GM12878 (cell line): ENCODE results near the gene RBM4. TPM values are rescaled to one million over a fixed set of nuclear protein-coding genes. Genes with fewer than 3 reads are reported as not detected.

ENCODE experiments used
- ASH2L ChIP-seq: fragments of 300-600, 200-600 bp; sonication (generic); IDR thresholded peaks from 2 replicates; pipeline ENCODE4 v1.6.1; 2017; ENCODE audit warnings: low read depth, mild to moderate bottlenecking, borderline replicate concordance
- ATF7 ChIP-seq: fragments of 450-650 bp; IDR thresholded peaks from 2 replicates; pipeline ENCODE4 v1.6.1; 2016; ENCODE audit warnings: low read depth, mild to moderate bottlenecking
- CBX3 ChIP-seq: fragments of 200-600 bp; sonication (generic); IDR thresholded peaks from 2 replicates; pipeline ENCODE4 v1.6.1; 2016; ENCODE audit warnings: low read depth, borderline replicate concordance
- ETV6 ChIP-seq, 2 experiments: fragments of 450-650 bp in 1 of 2; IDR thresholded peaks in 1 of 2; conservative IDR thresholded peaks in 1 of 2; 2 replicates each; pipeline ENCODE4 v1.6.1; 2014; ENCODE audit warnings: antibody characterized with exemption in 1 of 2, borderline replicate concordance in 1 of 2, low read depth in 1 of 2, mild to moderate bottlenecking in 1 of 2, moderate library complexity in 1 of 2
- MEF2B ChIP-seq: fragments of 450-650 bp; IDR thresholded peaks from 2 replicates; pipeline ENCODE4 v1.6.1; 2018; ENCODE audit warnings: mild to moderate bottlenecking, moderate library complexity; ENCODE audit not compliant: partially characterized antibody, poor library complexity, severe bottlenecking
- MTA3 ChIP-seq: IDR thresholded peaks from 2 replicates; pipeline ENCODE4 v1.6.1; 2012; ENCODE audit warnings: low read length, inconsistent platforms, borderline replicate concordance
- MYC ChIP-seq: IDR thresholded peaks from 2 replicates; pipeline ENCODE4 v1.6.1; 2011; ENCODE audit warnings: mild to moderate bottlenecking, low read length, moderate library complexity, inconsistent platforms; ENCODE audit not compliant: insufficient read depth, insufficient replicate concordance, insufficient read length, severe bottlenecking
- NR2C2 ChIP-seq: IDR thresholded peaks from 2 replicates; pipeline ENCODE4 v1.6.1; 2011; ENCODE audit warnings: borderline replicate concordance, low read depth; ENCODE audit not compliant: control insufficient read depth, insufficient read length
- NRF1 ChIP-seq: conservative IDR thresholded peaks from 2 replicates; pipeline ENCODE4 v1.6.1; 2011; ENCODE audit warnings: mild to moderate bottlenecking, low read depth, low read length, improper control_type of control experiment
- PAX8 ChIP-seq: fragments of 450-650 bp; IDR thresholded peaks from 2 replicates; pipeline ENCODE4 v1.6.1; 2017; ENCODE audit warnings: mild to moderate bottlenecking, moderate library complexity
- SMARCA5 ChIP-seq: fragments of 450-650 bp; IDR thresholded peaks from 2 replicates; pipeline ENCODE4 v1.6.1; 2017; ENCODE audit warnings: mild to moderate bottlenecking
- SRF ChIP-seq, 2 experiments: IDR thresholded peaks; 2 replicates each; pipeline ENCODE4 v1.6.1; 2011; ENCODE audit warnings: low read depth in 2 of 2, low read length in 2 of 2, mild to moderate bottlenecking in 1 of 2, moderate library complexity in 1 of 2
- STAT1 ChIP-seq: fragments of 450-650 bp; conservative IDR thresholded peaks from 2 replicates; pipeline ENCODE4 v1.6.1; 2014; ENCODE audit warnings: antibody characterized with exemption, mild to moderate bottlenecking
- SUPT20H ChIP-seq: IDR thresholded peaks from 2 replicates; pipeline ENCODE4 v1.6.1; 2011; ENCODE audit warnings: low read depth, mild to moderate bottlenecking, low read length, moderate library complexity, borderline replicate concordance; ENCODE audit not compliant: control insufficient read depth
- TCF3 ChIP-seq: IDR thresholded peaks from 2 replicates; pipeline ENCODE4 v1.6.1; 2012; ENCODE audit warnings: low read depth, mild to moderate bottlenecking, low read length, borderline replicate concordance; ENCODE audit not compliant: insufficient read depth
- YBX1 ChIP-seq: fragments of 450-650 bp; IDR thresholded peaks from 2 replicates; pipeline ENCODE4 v1.6.1; 2016; ENCODE audit warnings: antibody characterized with exemption
- polyA plus RNA-seq, 11 experiments: library from polyadenylated mRNA; depleted of rRNA in 4 of 11; unstranded in 6 of 11; stranded (reverse) in 5 of 11; fragments of >200 nt; fragmentation: Nextera tagmentation in 4 of 11; fragmentation: Illumina TruSeq in 1 of 11; extraction: Ambion mirVana in 4 of 11; extraction: Trizol in 1 of 11; gene quantifications; 1 replicate in 1 of 11; 2 replicates in 10 of 11; pipeline versions ENCODE4 v1.2.1 to v1.2.3, GENCODE V29; 2011 to 2016; ENCODE audit warnings: inconsistent platforms in 2 of 11, missing spikeins in 2 of 11, low read depth in 1 of 11
- total RNA-seq, 4 experiments: library from RNA; depleted of rRNA in 3 of 4; stranded (reverse); fragments of >200 nt in 3 of 4; fragmentation: Illumina TruSeq in 1 of 4; extraction: Trizol in 1 of 4; gene quantifications; 2 replicates each; pipeline versions ENCODE4 v1.2.1 to v1.2.3, GENCODE V29; 2013 to 2021
- TF ChIP-seq, protein P1 (sequence below): fragments of 450-650 bp; IDR thresholded peaks from 2 replicates; pipeline ENCODE4 v1.6.1; 2017; ENCODE audit warnings: mild to moderate bottlenecking, low read depth, inconsistent platforms; ENCODE audit not compliant: poor library complexity, severe bottlenecking
- TF ChIP-seq, protein P2 (sequence below): fragments of 450-650 bp; formaldehyde crosslinking; IDR thresholded peaks from 2 replicates; pipeline ENCODE4 v1.4.0; 2022; ENCODE audit warnings: mild to moderate bottlenecking, moderate library complexity
- TF ChIP-seq, protein P3 (sequence below): IDR thresholded peaks from 2 replicates; pipeline ENCODE4 v1.6.1; 2011; ENCODE audit warnings: mild to moderate bottlenecking, low read depth, low read length, moderate library complexity; ENCODE audit not compliant: insufficient replicate concordance
- TF ChIP-seq, protein P4 (sequence below): fragments of 450-650 bp; IDR thresholded peaks from 2 replicates; pipeline ENCODE4 v1.6.1; 2016; ENCODE audit warnings: mild to moderate bottlenecking, moderate library complexity, borderline replicate concordance

RBM4 gene
- total and polyA plus RNA-seq, 10 of the 15 experiments (the other 5 are each of a cell fraction or from before 2014, with no cell fraction given) = 105 to 224 (median 138) TPM

DNA sequence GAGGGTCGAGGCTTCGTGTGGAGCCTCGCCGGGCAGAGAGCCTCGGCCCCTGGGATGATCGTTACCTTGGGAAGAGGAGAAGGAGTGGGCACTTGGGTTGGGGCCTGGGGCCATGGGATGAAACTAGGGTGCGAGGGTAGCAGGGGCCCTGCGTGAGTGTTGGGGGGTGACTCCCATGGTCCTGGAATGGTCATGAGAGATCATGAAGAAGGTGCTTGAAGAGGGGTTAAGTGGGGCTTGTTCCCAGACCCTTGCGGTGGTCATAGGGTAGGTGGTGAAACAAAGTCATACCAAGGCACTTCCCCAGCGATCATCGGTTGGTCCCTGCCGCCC, 45.2 kb upstream of the RBM4 start (continued):
- TF ChIP-seq MEF2B = peak; percentile 28
- TF ChIP-seq YBX1 = no peak
- no peak for TF ChIP-seq PAX8
- TF ChIP-seq NRF1 = no peak
- TF ChIP-seq, protein P1, sequence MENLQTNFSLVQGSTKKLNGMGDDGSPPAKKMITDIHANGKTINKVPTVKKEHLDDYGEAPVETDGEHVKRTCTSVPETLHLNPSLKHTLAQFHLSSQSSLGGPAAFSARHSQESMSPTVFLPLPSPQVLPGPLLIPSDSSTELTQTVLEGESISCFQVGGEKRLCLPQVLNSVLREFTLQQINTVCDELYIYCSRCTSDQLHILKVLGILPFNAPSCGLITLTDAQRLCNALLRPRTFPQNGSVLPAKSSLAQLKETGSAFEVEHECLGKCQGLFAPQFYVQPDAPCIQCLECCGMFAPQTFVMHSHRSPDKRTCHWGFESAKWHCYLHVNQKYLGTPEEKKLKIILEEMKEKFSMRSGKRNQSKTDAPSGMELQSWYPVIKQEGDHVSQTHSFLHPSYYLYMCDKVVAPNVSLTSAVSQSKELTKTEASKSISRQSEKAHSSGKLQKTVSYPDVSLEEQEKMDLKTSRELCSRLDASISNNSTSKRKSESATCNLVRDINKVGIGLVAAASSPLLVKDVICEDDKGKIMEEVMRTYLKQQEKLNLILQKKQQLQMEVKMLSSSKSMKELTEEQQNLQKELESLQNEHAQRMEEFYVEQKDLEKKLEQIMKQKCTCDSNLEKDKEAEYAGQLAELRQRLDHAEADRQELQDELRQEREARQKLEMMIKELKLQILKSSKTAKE = no peak
- no peak for TF ChIP-seq MTA3
- no peak for TF ChIP-seq NR2C2
- TF ChIP-seq, protein P2, sequence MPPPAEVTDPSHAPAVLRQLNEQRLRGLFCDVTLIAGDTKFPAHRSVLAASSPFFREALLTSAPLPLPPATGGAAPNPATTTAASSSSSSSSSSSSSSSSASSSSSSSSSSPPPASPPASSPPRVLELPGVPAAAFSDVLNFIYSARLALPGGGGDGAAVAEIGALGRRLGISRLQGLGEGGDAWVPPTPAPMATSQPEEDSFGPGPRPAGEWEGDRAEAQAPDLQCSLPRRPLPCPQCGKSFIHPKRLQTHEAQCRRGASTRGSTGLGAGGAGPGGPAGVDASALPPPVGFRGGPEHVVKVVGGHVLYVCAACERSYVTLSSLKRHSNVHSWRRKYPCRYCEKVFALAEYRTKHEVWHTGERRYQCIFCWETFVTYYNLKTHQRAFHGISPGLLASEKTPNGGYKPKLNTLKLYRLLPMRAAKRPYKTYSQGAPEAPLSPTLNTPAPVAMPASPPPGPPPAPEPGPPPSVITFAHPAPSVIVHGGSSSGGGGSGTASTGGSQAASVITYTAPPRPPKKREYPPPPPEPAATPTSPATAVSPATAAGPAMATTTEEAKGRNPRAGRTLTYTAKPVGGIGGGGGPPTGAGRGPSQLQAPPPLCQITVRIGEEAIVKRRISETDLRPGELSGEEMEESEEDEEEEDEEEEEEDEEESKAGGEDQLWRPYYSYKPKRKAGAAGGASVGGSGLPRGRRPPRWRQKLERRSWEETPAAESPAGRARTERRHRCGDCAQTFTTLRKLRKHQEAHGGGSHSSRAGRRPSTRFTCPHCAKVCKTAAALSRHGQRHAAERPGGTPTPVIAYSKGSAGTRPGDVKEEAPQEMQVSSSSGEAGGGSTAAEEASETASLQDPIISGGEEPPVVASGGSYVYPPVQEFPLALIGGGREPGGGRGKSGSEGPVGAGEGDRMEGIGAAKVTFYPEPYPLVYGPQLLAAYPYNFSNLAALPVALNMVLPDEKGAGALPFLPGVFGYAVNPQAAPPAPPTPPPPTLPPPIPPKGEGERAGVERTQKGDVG (CRISPR knock-in tag) = no peak
- TF ChIP-seq, protein P3, sequence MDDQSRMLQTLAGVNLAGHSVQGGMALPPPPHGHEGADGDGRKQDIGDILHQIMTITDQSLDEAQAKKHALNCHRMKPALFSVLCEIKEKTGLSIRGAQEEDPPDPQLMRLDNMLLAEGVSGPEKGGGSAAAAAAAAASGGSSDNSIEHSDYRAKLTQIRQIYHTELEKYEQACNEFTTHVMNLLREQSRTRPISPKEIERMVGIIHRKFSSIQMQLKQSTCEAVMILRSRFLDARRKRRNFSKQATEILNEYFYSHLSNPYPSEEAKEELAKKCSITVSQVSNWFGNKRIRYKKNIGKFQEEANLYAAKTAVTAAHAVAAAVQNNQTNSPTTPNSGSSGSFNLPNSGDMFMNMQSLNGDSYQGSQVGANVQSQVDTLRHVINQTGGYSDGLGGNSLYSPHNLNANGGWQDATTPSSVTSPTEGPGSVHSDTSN = no peak
- TF ChIP-seq SRF (IDR thresholded peaks at IDR 0.05; ENCODE audit: low read depth in 2 of 2, low read length in 2 of 2) = no peak
- TF ChIP-seq SMARCA5 = 0 out of 2 replicates have a peak, but pooled peaks have one; percentile 12
- no peak for TF ChIP-seq CBX3
- TF ChIP-seq ATF7 = peak; percentile 51
- TF ChIP-seq MYC = no peak
- TF ChIP-seq ASH2L = no peak
- no peak for TF ChIP-seq ETV6 (conservative IDR thresholded peaks at IDR 0.05 in 1 of 2, IDR thresholded peaks at IDR 0.05 in 1 of 2; ENCODE audit: borderline replicate concordance in 1 of 2, low read depth in 1 of 2)
- no peak for TF ChIP-seq STAT1
- no peak for TF ChIP-seq TCF3
- no peak for TF ChIP-seq SUPT20H
- TF ChIP-seq, protein P4, sequence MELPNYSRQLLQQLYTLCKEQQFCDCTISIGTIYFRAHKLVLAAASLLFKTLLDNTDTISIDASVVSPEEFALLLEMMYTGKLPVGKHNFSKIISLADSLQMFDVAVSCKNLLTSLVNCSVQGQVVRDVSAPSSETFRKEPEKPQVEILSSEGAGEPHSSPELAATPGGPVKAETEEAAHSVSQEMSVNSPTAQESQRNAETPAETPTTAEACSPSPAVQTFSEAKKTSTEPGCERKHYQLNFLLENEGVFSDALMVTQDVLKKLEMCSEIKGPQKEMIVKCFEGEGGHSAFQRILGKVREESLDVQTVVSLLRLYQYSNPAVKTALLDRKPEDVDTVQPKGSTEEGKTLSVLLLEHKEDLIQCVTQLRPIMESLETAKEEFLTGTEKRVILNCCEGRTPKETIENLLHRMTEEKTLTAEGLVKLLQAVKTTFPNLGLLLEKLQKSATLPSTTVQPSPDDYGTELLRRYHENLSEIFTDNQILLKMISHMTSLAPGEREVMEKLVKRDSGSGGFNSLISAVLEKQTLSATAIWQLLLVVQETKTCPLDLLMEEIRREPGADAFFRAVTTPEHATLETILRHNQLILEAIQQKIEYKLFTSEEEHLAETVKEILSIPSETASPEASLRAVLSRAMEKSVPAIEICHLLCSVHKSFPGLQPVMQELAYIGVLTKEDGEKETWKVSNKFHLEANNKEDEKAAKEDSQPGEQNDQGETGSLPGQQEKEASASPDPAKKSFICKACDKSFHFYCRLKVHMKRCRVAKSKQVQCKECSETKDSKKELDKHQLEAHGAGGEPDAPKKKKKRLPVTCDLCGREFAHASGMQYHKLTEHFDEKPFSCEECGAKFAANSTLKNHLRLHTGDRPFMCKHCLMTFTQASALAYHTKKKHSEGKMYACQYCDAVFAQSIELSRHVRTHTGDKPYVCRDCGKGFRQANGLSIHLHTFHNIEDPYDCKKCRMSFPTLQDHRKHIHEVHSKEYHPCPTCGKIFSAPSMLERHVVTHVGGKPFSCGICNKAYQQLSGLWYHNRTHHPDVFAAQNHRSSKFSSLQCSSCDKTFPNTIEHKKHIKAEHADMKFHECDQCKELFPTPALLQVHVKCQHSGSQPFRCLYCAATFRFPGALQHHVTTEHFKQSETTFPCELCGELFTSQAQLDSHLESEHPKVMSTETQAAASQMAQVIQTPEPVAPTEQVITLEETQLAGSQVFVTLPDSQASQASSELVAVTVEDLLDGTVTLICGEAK = no peak
